PC-9 (cell line): ENCODE data around the gene ZNF432.
"Not testable (repeated sequence)": the region's sequence is repeated elsewhere in the genome, so short reads cannot be mapped to it uniquely, and the experiment has no call there.

ENCODE experiments used
- EZH2 ChIP-seq: fragments of 200-600 bp; sonication (generic); IDR thresholded peaks from 2 replicates; pipeline ENCODE4 v1.8.0; 2017; ENCODE audit warnings: antibody characterized with exemption, low read depth
- TF ChIP-seq, protein P1 (sequence below): fragments of 200-600 bp; sonication (generic); conservative IDR thresholded peaks from 2 replicates; pipeline ENCODE4 v1.6.1; 2017; ENCODE audit warnings: mixed run types, antibody characterized with exemption, mild to moderate bottlenecking, moderate library complexity

DNA sequence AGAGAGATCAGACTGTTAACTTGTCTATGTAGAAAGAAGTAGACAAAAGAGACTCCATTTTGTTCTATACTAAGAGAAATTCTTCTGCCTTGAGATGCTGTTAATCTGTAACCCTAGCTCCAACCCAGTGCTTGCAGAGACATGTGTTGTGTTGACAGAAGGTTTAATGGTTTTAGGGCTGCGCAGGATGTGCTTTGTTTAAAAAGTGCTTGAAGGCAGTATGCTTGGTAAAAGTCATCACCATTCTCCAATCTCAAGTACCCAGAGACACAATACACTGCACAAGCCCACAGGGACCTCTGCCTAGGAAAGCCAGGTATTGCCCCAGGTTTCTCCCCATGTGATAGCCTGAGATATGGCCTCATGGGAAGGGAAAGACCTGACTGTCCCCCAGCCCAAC is 3.1 kb upstream of the ZNF432 start:
- TF ChIP-seq, protein P1, sequence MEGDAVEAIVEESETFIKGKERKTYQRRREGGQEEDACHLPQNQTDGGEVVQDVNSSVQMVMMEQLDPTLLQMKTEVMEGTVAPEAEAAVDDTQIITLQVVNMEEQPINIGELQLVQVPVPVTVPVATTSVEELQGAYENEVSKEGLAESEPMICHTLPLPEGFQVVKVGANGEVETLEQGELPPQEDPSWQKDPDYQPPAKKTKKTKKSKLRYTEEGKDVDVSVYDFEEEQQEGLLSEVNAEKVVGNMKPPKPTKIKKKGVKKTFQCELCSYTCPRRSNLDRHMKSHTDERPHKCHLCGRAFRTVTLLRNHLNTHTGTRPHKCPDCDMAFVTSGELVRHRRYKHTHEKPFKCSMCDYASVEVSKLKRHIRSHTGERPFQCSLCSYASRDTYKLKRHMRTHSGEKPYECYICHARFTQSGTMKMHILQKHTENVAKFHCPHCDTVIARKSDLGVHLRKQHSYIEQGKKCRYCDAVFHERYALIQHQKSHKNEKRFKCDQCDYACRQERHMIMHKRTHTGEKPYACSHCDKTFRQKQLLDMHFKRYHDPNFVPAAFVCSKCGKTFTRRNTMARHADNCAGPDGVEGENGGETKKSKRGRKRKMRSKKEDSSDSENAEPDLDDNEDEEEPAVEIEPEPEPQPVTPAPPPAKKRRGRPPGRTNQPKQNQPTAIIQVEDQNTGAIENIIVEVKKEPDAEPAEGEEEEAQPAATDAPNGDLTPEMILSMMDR, result not testable (repeated sequence)
- not testable (repeated sequence) for TF ChIP-seq EZH2
